Esophagus muscularis mucosa (tissue), 3 donors: ENCODE data around the gene ELP2.

Source experiments
- POLR2A ChIP-seq: fragments of 450-650 bp; IDR thresholded peaks from one replicate; pipeline ENCODE4 v1.6.1; 2017; ENCODE audit warnings: antibody characterized with exemption, moderate library complexity, mild to moderate bottlenecking, low read depth
- POLR2AphosphoS5 ChIP-seq, 2 donors: sonication (generic); formaldehyde crosslinking; IDR thresholded peaks; one replicate each; pipeline ENCODE4 v1.6.1; 2017; ENCODE audit warnings: antibody characterized with exemption in 2 of 2
- TF ChIP-seq, protein P1 (sequence below), 3 experiments: fragments of 200-600 bp in 2 of 3; fragments of 450-650 bp in 1 of 3; sonication (generic) in 2 of 3; IDR thresholded peaks; one replicate each; pipeline ENCODE4 v1.5.1; 2017 to 2019; ENCODE audit warnings: antibody characterized with exemption in 3 of 3, mild to moderate bottlenecking in 2 of 3, moderate library complexity in 1 of 3

DNA sequence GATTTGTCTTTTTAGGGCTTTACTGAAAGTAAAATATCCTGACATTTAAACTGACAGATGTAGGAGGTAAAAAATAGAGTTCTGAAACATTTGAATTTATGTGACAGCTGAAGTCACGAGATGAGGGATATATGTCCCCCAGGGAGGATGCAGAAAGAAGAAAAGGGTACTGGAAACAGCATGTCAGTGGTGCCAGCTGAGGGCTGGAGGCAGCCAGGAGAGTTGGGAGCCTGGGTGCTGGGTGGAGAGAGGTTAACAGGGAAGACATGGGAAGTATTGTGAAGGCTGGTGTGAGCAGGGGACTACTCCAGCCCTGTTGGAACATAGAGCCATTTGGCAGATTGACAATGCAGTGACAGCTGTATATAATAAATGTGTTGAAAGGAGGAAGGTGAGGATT lies 45.8 kb downstream of the ELP2 start:
- no peak for TF ChIP-seq POLR2AphosphoS5 (IDR thresholded peaks at IDR 0.05)
- TF ChIP-seq, protein P1, sequence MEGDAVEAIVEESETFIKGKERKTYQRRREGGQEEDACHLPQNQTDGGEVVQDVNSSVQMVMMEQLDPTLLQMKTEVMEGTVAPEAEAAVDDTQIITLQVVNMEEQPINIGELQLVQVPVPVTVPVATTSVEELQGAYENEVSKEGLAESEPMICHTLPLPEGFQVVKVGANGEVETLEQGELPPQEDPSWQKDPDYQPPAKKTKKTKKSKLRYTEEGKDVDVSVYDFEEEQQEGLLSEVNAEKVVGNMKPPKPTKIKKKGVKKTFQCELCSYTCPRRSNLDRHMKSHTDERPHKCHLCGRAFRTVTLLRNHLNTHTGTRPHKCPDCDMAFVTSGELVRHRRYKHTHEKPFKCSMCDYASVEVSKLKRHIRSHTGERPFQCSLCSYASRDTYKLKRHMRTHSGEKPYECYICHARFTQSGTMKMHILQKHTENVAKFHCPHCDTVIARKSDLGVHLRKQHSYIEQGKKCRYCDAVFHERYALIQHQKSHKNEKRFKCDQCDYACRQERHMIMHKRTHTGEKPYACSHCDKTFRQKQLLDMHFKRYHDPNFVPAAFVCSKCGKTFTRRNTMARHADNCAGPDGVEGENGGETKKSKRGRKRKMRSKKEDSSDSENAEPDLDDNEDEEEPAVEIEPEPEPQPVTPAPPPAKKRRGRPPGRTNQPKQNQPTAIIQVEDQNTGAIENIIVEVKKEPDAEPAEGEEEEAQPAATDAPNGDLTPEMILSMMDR (IDR thresholded peaks at IDR 0.05), result no peak
- no peak for TF ChIP-seq POLR2A
